CD14-positive monocyte (primary cell): ENCODE results near the gene KIAA0753. TPM values are rescaled to one million over a fixed set of nuclear protein-coding genes. Genes with fewer than 3 reads are reported as not detected.
A peak's percentile ranks its signal among the peaks of the same experiment; 100 is the strongest.

ENCODE experiments used
- DNase-seq, 3 donors: peaks; one replicate each; pipeline ENCODE4 v3.0.0-alpha.2; 2011 to 2022
- H2AFZ ChIP-seq: 2 replicates; pipeline ENCODE4 v1.6.0; 2012; ENCODE audit warnings: mild to moderate bottlenecking, low read depth, low read length, inconsistent platforms; ENCODE audit not compliant: insufficient read depth, poor library complexity, severe bottlenecking
- H3K27ac ChIP-seq, 2 donors: 1 replicate in 1 of 2; 2 replicates in 1 of 2; pipeline ENCODE4 v1.5.1; 2012 to 2013; ENCODE audit warnings: low read length in 2 of 2, control low read depth in 1 of 2, inconsistent platforms in 1 of 2, low read depth in 1 of 2, mild to moderate bottlenecking in 1 of 2
- H3K27me3 ChIP-seq, 2 donors: one replicate each; pipeline versions ENCODE4 v1.6.0 to v1.6.1; 2011 to 2013; ENCODE audit warnings: low read length in 2 of 2; ENCODE audit not compliant: control insufficient read depth in 2 of 2, insufficient read depth in 2 of 2
- H3K36me3 ChIP-seq, 2 donors: replicated peaks in 1 of 2; 1 replicate in 1 of 2; 2 replicates in 1 of 2; pipeline versions ENCODE4 v1.5.1 to v1.6.1; 2012 to 2013; ENCODE audit warnings: low read length in 2 of 2, control low read depth in 1 of 2, inconsistent platforms in 1 of 2, mild to moderate bottlenecking in 1 of 2; ENCODE audit not compliant: insufficient read depth in 2 of 2, control insufficient read depth in 1 of 2
- H3K4me1 ChIP-seq, 2 donors: 1 replicate in 1 of 2; 2 replicates in 1 of 2; pipeline versions ENCODE4 v1.5.1 to v1.6.1; 2012 to 2013; ENCODE audit warnings: low read length in 2 of 2, control low read depth in 1 of 2, inconsistent platforms in 1 of 2, mild to moderate bottlenecking in 1 of 2, moderate library complexity in 1 of 2; ENCODE audit not compliant: insufficient read depth in 2 of 2, control insufficient read depth in 1 of 2
- H3K4me2 ChIP-seq: replicated peaks from 2 replicates; pipeline ENCODE3; 2012; ENCODE audit warnings: low read length, moderate library complexity, mild to moderate bottlenecking; ENCODE audit not compliant: poor library complexity, severe bottlenecking; ENCODE audit errors: extremely low read depth
- H3K4me3 ChIP-seq, 3 experiments: fragments of 200-600 bp in 1 of 3; sonication (generic) in 1 of 3; replicated peaks in 1 of 3; 1 replicate in 2 of 3; 2 replicates in 1 of 3; pipeline ENCODE4 v1.5.1; 2011 to 2013; ENCODE audit warnings: low read length in 3 of 3, mild to moderate bottlenecking in 3 of 3, control low read depth in 2 of 3, low read depth in 2 of 3, inconsistent platforms in 1 of 3, moderate library complexity in 1 of 3
- H3K79me2 ChIP-seq: 2 replicates; pipeline ENCODE4 v1.6.0; 2012; ENCODE audit warnings: mild to moderate bottlenecking, control low read depth, inconsistent platforms, low read length, moderate library complexity; ENCODE audit not compliant: insufficient read depth
- H3K9ac ChIP-seq: 2 replicates; pipeline ENCODE4 v1.6.0; 2017; ENCODE audit warnings: low read length, mild to moderate bottlenecking; ENCODE audit not compliant: insufficient read depth, poor library complexity, severe bottlenecking
- H3K9me3 ChIP-seq, 2 donors: replicated peaks in 1 of 2; 1 replicate in 1 of 2; 2 replicates in 1 of 2; pipeline versions ENCODE4 v1.5.1 to v1.6.1; 2012 to 2013; ENCODE audit warnings: low read length in 2 of 2, control low read depth in 1 of 2; ENCODE audit not compliant: control insufficient read depth in 1 of 2, insufficient read depth in 1 of 2
- H4K20me1 ChIP-seq: 2 replicates; pipeline ENCODE4 v1.6.0; 2012; ENCODE audit warnings: mild to moderate bottlenecking, low read length, control low read depth, moderate library complexity; ENCODE audit not compliant: insufficient read depth
- H3K27ac Mint-ChIP-seq, 7 donors: one replicate each; pipeline ENCODE4 v1.8.0; 2020; ENCODE audit warnings: mild to moderate bottlenecking in 7 of 7, mixed read lengths in 7 of 7, moderate library complexity in 6 of 7, inconsistent platforms in 2 of 7
- H3K27me3 Mint-ChIP-seq, 3 donors: one replicate each; pipeline ENCODE4 v1.8.0; 2021 to 2022; ENCODE audit warnings: low read depth in 3 of 3, mild to moderate bottlenecking in 3 of 3, mixed read lengths in 3 of 3, moderate library complexity in 3 of 3, inconsistent platforms in 1 of 3
- H3K36me3 Mint-ChIP-seq, 2 donors: one replicate each; pipeline ENCODE4 v1.8.0; 2020; ENCODE audit warnings: mixed read lengths in 2 of 2, inconsistent platforms in 1 of 2, mild to moderate bottlenecking in 1 of 2
- H3K4me1 Mint-ChIP-seq: one replicate; pipeline ENCODE4 v1.8.0; 2020; ENCODE audit warnings: mild to moderate bottlenecking, mixed read lengths
- H3K4me3 Mint-ChIP-seq, 2 donors: one replicate each; pipeline ENCODE4 v1.8.0; 2020; ENCODE audit warnings: mild to moderate bottlenecking in 2 of 2, mixed read lengths in 2 of 2, moderate library complexity in 1 of 2
- H3K9me3 Mint-ChIP-seq, 7 donors: one replicate each; pipeline ENCODE4 v1.8.0; 2020 to 2022; ENCODE audit warnings: mixed read lengths in 7 of 7, mild to moderate bottlenecking in 6 of 7, moderate library complexity in 6 of 7, inconsistent platforms in 2 of 7
- WGBS: methylation state at CpG from one replicate; pipeline ENCODE4 v1.1.5; 2013; ENCODE audit warnings: missing lambda C conversion rate; ENCODE audit not compliant: insufficient coverage; 5-methylcytosine and 5-hydroxymethylcytosine counted together
- intact Hi-C, 2 donors: fragments of 100-400 bp; cut with micrococcal nuclease; formaldehyde crosslinking; loops; one replicate each; pipeline versions ENCODE4 v1.15.0 to v1.15.1; 2023
- polyA plus RNA-seq, 3 donors: library from polyadenylated mRNA; depleted of rRNA in 1 of 3; unstranded in 2 of 3; stranded (reverse) in 1 of 3; fragments of 300-500 nt in 2 of 3; fragments of >200 nt in 1 of 3; fragmentation: Illumina TruSeq in 2 of 3; gene quantifications; 1 replicate in 2 of 3; 2 replicates in 1 of 3; pipeline ENCODE4 v1.2.3, GENCODE V29; 2012 to 2021
- TF ChIP-seq, protein P1 (sequence below): fragments of 200-600 bp; IDR thresholded peaks from one replicate; pipeline ENCODE4 v1.8.0; 2022; ENCODE audit warnings: antibody characterized with exemption, mild to moderate bottlenecking

The KIAA0753 gene
- polyA plus RNA-seq, 3 donors = 1.7 to 6.6 (median 3.5) TPM

DNA sequence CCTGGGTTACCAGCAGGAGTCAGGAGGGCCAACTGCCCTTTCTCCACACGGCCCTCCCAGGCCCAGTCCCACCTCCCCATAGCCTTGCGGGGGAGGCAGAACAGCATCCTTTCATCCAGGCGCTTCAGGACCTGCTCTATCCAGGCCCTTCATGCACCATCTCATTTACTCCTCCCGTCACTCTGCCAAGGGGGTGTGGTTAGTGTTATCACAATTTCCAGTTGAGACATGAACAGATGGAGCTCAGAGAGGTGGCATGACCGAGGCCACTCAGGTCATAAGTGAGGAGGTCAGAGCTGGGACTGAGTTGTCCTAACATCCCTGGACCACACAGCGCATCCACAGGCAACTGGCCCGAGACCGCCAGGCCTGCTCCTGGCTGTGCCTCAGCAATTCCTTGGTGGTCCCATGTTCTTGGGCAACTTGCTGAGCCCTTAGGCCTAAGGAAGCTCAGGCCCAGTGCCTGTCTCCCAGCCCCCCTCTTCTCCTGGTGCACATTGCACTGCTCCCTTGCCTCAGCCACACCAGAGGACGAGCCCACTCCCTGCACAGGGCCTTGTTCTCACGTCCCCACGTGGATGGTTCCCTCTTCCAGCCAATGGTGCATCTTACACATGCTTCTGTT, 34.8 kb upstream of the KIAA0753 start:
- no peaks in the 10 kb centered on the region for H3K9me3 ChIP-seq
- no peaks in the 10 kb centered on the region for H4K20me1 ChIP-seq
- Mint-ChIP-seq H3K4me3 (no peak overlapping the region), H3K27ac (no peak overlapping the region), H3K36me3 (no peaks in the 10 kb centered on the region), H3K27me3 (peaks cover 37 to 69% (median 58%) of the 10 kb centered on the region in 3 donors), H3K9me3 (no peaks in the 10 kb centered on the region), H3K4me1 (peaks cover 3% of the 10 kb centered on the region)
- intact Hi-C loops = no loop called here
- no peak overlapping the region for H3K27ac ChIP-seq
- 79% methylated on average over 8 of the region's 11 CpGs for WGBS
- H3K27me3 ChIP-seq = peaks cover 7 to 34% of the 10 kb centered on the region in 2 donors
- no peak overlapping the region for H2AFZ ChIP-seq
- TF ChIP-seq, protein P1, sequence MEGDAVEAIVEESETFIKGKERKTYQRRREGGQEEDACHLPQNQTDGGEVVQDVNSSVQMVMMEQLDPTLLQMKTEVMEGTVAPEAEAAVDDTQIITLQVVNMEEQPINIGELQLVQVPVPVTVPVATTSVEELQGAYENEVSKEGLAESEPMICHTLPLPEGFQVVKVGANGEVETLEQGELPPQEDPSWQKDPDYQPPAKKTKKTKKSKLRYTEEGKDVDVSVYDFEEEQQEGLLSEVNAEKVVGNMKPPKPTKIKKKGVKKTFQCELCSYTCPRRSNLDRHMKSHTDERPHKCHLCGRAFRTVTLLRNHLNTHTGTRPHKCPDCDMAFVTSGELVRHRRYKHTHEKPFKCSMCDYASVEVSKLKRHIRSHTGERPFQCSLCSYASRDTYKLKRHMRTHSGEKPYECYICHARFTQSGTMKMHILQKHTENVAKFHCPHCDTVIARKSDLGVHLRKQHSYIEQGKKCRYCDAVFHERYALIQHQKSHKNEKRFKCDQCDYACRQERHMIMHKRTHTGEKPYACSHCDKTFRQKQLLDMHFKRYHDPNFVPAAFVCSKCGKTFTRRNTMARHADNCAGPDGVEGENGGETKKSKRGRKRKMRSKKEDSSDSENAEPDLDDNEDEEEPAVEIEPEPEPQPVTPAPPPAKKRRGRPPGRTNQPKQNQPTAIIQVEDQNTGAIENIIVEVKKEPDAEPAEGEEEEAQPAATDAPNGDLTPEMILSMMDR = no peak
- no peaks in the 10 kb centered on the region for H3K79me2 ChIP-seq
- no peak overlapping the region for H3K4me2 ChIP-seq
- H3K9ac ChIP-seq = no peak overlapping the region
- no peaks in the 10 kb centered on the region for H3K4me1 ChIP-seq
- H3K36me3 ChIP-seq = no peaks in the 10 kb centered on the region
- H3K4me3 ChIP-seq = no peak overlapping the region
- no peak for DNase-seq

DNA sequence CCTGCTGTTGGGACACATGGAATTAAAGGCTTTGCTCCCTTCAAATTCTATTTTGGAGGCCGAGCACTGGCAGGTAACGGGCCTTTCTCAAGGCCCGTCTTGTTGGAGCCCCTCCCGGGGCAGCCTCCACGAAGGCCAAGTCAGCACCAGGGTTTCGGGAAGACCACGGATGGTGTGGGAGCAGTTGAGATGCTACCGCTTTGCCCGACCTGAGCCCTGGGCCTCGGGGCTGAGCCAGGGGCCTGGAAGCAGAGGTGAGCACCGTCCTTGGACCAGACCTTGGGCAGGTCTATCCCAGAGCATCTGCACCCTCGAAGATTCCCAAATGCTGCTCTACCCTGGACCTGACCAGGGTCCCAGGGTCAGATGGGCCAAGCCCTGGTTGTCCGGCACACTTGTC, 34.1 kb upstream of the KIAA0753 start:
- no peak overlapping the region for H3K4me3 ChIP-seq
- Mint-ChIP-seq H3K27me3 (peaks cover 35 to 63% (median 55%) of the 10 kb centered on the region in 3 donors), H3K4me3 (no peak overlapping the region), H3K4me1 (peaks cover 3% of the 10 kb centered on the region), H3K9me3 (no peaks in the 10 kb centered on the region), H3K27ac (peak overlapping the region in 1 of 7 donors; percentile 63), H3K36me3 (no peaks in the 10 kb centered on the region)
- no peak overlapping the region for H2AFZ ChIP-seq
- H3K36me3 ChIP-seq = no peaks in the 10 kb centered on the region
- no peaks in the 10 kb centered on the region for H3K4me1 ChIP-seq
- no peak for DNase-seq
- no peaks in the 10 kb centered on the region for H3K9me3 ChIP-seq
- TF ChIP-seq, protein P1 = no peak
- WGBS = 95% methylated on average over 13 of the region's 13 CpGs
- H3K79me2 ChIP-seq = no peaks in the 10 kb centered on the region
- intact Hi-C loops = no loop called here
- no peak overlapping the region for H3K4me2 ChIP-seq
- no peaks in the 10 kb centered on the region for H4K20me1 ChIP-seq
- H3K27me3 ChIP-seq = peaks cover 7 to 29% of the 10 kb centered on the region in 2 donors
- H3K27ac ChIP-seq = no peak overlapping the region
- no peak overlapping the region for H3K9ac ChIP-seq
